GM21390 (cell line): ENCODE results near the gene SLC45A1.
"Not testable (repeated sequence)": the region's sequence is repeated elsewhere in the genome, so short reads cannot be mapped to it uniquely, and the experiment has no call there.

Source experiments
- ATAC-seq: cut with Tn5 transposase; IDR thresholded peaks from one replicate; pipeline ENCODE4 v1.9.1; 2021; ENCODE audit not compliant: unreplicated experiment

Gene SLC45A1

GRCh38 chr1:8317647-8318381, at the start of gene SLC45A1:
Gene SLC45A1 (plus strand): TSS chr1:8318114. CDS start chr1:8324330, 6,216 bp downstream.
- ATAC-seq: no peak

GRCh38 chr1:8273036-8273435, 44.9 kb upstream of the SLC45A1 start:
- ATAC-seq: no peak

- no peak for ATAC-seq
Observed at GRCh38 chr1:8274352-8274751, 43.6 kb upstream of the SLC45A1 start.

DNA sequence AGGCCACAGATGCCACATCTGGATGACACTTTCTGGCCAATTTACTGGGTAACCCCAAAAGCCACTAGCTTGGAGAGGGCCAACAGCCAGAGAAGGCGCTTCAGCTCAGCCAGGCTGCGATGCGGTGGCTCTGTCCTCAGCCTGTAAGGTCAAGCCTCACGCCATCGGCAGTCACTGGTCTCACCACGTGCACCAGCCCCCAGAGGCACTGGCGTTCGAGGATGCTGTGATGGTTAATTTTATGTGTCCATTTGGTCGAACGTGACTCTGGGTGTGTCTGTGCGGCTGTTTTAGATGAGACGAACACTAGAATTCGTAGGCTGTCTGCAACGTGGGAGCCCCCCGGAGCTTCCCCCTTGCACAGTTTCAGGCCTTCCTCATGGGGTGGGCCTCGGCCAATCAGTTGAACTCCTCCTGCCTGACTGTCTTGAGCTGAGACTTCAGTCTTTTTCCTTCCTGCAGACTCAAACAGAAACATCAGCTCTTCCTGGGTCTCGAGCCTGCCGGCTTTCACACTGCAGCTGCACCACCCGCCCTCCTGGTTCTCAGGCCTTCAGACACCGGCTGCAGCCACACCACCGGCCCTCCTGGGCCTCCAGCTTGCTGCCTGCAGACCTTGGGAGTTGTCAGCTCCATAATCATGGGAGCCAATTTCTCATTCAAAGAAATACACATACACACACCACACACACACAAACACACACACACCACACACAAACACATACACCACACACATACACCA, 41.6 kb upstream of the SLC45A1 start:
- no peak for ATAC-seq

GRCh38 chr1:8276932-8277331, 41.0 kb upstream of the SLC45A1 start:
- ATAC-seq: no peak

DNA sequence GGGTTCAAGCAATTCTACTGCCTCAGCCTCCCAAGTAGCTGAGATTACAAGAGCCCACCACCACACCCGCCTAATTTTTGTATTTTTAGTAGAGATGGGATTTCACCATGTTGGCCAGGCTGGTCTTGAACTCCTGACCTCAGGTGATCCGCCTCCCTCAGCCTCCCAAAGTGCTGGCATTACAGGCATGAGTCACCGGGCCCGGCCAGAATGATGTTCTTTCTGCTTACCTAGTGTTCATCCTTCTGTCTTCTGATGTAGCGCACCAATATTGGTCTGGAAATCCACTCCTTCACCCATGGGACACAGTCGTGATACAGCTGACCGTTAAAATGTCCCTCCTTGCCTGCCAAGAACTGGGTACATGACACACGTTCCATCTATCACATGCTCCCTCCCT, 39.2 kb upstream of the SLC45A1 start:
- ATAC-seq: not testable (repeated sequence)

GRCh38 chr1:8281843-8282509, 35.9 kb upstream of the SLC45A1 start:
- no peak for ATAC-seq

- peak; percentile 94 for ATAC-seq
Observed at GRCh38 chr1:8283058-8283884, 34.6 kb upstream of the SLC45A1 start.

- no peak for ATAC-seq
Observed at GRCh38 chr1:8284127-8284526, 33.8 kb upstream of the SLC45A1 start.

DNA sequence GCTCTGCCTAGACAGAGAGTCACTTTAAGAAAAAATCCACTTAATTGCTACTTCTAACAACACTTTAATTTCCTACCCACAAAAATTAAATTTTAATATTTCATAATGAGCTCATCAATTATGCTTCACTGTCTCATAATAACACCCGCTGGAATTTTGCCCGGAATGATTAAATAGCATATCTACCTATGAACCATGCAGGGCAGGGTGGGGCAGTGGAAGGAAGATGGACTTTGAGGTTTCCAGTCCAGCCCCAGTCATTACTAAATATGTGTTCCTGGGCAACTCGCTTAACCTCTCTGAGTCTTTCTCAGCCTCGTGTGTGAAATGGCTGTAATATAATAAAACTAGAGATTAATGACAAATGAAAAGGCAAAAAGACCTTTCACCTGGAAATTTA, 32.8 kb upstream of the SLC45A1 start:
- ATAC-seq: no peak

DNA sequence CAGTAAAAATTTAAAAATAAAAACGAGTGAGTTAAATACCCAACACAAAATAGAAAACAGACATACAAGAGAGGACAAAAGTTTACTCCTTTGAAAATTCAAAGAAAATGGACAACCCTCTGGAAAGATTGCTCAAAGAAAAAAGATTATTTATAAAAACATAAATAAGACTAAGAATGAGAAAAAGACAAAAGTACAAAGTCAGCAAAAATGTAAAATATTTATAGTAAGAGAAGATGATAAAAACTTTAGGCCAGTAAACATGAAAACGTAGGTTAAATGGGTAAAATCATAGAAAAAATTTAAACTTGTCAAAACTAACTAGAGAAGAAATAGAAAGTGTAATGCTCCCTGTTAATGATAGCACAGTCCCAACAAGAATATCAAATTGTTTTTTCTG, 31.9 kb upstream of the SLC45A1 start:
- ATAC-seq: no peak

GRCh38 chr1:8293118-8293517, 24.8 kb upstream of the SLC45A1 start:
- no peak for ATAC-seq

GRCh38 chr1:8293641-8294169, 24.2 kb upstream of the SLC45A1 start:
- ATAC-seq: no peak

GRCh38 chr1:8294170-8294697, 23.7 kb upstream of the SLC45A1 start:
- no peak for ATAC-seq

DNA sequence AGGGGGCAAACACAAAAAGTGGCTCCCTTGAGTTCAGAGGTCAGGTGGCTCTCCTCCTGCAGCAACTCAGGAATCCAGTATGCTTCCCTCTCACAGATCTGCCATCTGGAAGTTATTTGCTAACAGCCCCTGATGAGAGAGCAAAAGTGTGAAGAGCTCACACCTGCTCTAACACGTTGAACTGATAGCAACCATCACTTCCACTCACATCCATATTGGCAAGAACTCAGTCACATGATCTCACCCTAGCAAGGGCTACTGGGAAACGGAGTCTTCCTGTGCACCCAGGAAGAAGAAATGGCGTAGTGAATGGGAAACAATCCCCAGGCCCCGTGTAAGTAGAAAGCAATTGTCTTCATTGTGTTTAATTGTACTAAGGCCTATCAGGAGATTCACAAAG, 20.7 kb upstream of the SLC45A1 start:
- ATAC-seq: no peak

GRCh38 chr1:8299963-8300362, 18.0 kb upstream of the SLC45A1 start:
- ATAC-seq: no peak

- ATAC-seq: no peak
Observed at GRCh38 chr1:8302081-8302956, 15.6 kb upstream of the SLC45A1 start.

DNA sequence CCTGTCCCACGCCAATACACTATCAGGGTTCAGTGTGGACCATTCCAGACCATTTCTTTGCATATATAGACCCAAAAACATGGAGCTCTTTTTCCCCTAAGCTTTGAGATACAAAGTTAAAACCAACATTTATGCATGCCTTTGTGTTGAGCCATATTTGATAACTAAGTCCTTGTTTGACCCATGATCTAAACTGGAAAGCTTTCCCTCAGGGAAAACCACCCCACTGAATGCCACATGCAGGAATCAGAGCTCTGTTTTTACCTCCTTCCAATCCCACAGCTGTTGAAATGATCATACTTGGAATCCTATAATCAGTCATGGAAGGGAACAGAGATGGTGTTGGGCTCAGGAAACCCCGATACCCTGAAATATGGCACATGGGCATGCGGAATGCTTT, 14.8 kb upstream of the SLC45A1 start:
- no peak for ATAC-seq

- ATAC-seq: no peak
Observed at GRCh38 chr1:8303876-8304275, 14.0 kb upstream of the SLC45A1 start.

GRCh38 chr1:8307628-8308027, 10.3 kb upstream of the SLC45A1 start:
- no peak for ATAC-seq
